HG03469 (cell line): ENCODE data around the gene LDLRAD4.
A peak's percentile ranks its signal among the peaks of the same experiment; 100 is the strongest.

Experiments
- ATAC-seq: cut with Tn5 transposase; IDR thresholded peaks from one replicate; pipeline ENCODE4 v1.9.1; 2021; ENCODE audit warnings: mild to moderate bottlenecking, moderate library complexity, moderate number of reproducible peaks; ENCODE audit not compliant: unreplicated experiment

The LDLRAD4 gene

DNA sequence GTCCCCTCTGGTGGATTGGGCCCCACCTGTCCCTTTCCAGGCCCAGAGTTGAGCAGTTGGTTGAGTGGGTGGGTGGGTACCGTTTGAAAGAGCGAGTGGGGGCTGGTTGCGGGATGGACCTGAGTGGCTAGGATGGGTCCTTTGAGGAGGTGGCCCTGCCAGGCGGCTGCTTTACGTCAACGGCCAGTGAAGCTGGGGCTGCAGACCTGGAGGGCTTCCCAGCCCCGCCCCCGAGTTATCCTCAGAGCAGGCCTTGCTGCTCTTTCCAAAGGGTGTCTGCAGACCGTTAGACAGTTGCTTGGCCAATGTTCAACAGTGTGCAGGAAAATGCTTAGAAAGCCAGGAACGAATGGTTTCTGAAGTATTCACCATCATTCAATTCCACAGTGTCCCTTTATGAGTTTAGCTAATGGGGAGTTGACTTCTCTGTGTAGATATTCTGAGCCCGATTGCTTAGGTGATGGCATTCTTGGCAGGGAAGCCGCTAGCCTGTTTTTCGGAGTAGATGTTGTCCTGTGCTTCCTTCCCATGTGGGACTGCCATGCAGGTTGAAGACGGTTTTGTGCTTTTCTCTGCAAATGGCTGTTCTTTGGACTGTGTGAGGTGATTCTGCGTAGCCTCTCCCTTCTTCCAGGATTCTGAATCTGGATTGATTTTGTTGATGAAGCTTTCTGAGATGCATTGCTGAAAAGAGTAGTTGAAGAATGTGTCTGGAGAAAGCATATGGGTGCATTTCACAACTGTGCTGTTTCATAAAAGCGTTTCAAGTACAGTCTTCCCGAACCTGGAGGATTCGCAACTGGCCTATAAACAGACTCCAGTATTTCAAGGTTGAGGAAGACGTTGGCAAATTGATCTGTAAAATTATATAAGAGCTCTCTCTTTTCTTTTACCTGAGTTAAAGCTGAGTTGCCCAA lies 45.8 kb downstream of the LDLRAD4 start:
- no peak for ATAC-seq

DNA sequence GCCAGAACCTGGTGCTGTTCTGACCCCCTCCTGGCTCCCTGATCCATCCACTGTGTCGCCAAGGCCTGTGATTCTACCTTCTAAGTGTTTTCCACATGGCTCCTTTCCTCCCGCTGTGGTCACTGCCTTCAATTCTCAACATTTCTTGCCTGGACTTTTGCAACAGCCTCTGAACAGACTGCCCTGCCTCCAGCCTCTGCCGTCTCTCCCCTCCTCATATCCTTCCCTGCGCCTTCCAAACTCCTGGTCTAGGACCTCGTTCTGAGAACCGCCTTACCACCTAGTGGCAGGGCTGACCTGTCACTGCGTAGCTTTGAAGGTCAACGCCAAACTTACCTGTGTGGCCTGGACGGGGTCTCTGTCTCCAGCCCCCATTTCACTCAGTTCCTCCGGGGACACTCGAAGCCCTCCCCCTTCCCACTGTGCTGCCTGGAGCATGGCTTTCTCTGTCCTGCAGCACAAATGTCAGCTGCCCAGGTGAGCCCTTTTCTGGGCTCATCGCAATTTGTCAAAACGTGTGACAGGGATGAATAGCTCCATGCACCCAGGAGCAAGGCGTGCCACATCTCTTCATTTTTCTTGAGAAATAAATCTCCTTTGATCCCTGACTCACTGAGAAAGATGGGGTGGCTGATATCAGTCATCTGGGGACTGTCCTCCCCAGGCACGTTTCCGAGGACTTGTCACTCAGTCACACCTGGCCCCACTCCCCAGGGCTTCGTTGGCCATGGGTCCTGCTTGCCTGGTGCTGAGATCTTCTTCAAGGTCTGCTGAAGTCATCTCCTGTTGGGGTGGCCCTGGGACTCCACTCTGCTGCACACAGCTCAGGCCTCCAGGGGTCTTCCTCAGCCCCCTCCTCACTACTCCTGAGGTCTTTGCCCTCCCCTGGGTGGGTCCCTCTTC lies 46.7 kb downstream of the LDLRAD4 start:
- ATAC-seq = no peak

DNA sequence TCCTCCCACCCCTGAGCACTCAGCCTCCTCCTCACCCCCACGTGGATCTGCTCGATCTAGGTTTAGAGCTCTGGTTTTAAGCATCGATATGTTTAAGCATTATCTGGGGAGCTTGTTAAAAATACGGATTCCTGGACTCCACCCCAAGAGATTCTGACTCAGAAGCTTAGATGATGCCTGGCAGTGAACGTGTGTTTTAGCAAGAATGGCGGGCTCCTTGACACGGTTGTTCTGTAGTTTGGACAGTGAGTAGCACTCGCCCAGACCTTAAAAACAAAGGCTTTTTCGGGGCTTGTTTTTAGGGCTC lies 47.3 kb downstream of the LDLRAD4 start:
- no peak for ATAC-seq

DNA sequence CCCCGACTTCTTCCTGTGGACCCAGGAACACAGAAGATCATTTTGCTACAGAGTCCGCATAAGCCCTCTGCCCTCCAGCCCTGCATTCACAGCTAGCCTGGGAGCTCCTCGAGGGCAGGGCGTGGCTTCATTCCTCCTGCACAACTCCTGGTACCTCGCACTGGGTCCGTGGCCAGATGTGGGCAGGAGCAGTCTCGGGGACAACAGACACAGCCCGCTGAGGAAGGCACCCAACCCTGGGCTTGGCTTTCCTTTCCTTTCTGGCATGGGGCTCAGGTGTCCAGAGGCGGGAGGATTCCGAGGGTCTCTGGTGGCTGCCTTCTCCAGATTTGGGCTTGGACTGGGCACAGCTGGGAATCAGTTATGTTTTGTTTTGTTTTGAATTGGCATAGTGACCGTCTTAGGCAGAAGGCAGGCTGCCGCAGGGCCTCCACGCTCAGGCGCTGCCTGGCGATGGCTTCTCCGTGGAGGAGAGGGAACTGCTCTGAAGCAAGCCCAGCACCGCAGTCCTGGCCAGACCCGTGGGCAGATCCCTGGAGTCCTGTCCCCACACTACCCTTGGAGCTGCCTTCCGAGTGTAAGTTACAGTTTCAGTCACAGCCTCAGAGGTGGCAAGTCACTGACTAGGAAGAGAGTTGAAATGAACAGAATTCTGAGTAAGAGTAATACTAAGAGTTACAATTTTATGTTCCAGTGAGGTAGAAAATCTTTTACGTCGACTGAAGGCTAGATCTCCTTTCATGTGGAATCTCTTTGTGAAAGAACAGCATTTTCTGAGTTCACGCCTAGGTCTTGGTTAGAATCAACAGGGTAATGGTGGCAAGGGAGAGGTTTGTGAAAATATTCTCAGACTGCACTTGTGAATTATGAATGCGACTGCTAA lies 47.9 kb downstream of the LDLRAD4 start:
- ATAC-seq = no peak

DNA sequence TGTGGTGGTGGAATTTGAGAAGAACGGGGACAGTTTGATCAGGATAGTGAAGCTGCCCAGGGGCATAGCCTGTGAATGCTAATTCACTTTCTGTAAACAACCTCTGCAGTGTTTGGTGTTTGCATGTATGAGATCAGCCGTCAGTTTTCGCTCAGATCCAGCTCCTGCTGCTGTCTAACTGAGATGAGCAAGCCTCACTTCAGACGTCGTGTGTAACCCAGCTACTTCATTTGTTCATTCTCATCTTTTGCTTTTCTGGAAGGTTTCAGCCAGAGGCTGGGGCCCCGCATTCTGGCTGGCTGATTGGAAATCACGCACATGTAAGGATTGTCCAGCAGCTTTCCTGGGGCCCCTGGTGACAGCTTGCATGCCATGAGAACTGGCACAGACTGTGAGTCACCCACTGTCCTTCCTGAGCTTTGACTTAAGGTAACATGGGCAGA lies 48.9 kb downstream of the LDLRAD4 start:
- ATAC-seq = no peak

DNA sequence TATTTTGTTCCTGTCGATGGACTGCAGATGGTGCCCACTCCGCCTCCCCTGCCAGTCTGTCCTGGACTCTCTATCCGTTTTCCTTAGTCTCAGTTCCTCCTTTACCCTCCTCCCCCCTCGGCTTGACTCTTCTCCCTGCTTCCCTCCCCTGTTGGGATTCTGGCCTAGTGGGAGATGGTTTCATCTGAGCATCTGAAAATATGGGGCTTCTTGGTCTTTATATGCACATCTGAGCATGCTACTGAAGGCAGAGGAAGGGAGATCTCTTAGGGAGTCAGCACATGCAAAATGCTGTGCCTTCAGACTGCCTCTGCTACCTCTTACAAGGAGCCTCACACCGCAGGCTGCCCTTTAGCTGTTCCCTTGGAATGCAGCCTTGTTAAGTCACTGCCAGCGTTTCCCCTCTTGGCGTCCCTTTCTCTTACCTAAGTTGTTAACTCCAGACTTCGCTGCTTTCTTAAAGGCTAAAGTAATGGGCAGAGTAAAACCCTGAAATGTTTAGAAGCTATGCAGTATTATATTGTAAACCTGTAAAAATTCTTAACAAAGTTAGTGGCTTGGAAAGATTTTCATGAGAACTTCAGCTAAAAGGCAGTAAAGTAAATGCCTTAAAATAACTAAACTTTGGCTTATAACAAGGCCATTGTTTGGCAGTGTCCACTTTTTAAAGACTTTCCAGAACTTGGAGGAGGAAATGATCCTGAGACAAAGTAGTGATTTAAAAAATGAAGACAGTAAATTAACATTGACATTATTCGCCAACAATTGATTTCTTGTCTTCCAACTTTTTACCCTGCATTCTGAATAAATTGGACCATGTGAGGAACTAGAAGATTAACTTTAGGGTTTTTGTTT lies 49.8 kb downstream of the LDLRAD4 start:
- no peak for ATAC-seq

DNA sequence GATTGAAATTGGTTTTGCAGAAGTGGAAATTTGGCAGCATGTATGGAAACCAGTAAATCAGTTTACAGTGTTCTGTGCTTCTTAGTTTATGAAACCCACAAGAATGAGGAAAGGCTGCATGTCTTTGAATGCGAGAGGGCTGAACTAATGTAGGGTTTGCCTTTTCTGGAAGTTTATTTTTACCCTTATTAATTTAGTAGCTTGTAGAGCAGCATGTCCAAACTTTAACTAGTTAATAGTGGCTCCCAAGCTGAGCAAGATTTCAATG lies 50.4 kb downstream of the LDLRAD4 start:
- ATAC-seq = no peak

DNA sequence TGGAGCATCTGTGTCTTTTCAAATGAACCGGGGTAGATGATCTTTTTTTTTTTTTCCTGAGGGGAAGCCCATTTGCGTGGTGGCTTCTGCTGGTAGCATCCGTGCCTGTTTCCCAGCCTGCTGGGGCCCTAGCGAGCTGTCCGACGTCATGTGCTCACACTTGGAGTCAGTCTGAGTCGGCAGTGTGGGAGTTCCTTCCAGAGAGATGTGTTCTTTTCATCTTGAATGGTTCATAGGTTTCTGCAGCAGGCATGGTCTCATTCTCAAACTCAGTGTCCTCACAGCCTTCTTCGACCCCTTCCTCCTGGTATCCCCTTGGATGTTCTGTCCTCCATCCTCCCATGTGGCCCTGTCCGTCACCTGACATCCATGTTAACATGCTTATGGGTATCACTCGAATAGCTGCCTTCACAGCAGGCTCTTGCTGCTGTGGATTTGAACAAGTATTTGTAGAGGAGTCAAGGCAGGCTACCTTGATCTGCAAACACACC lies 51.0 kb downstream of the LDLRAD4 start:
- no peak for ATAC-seq

DNA sequence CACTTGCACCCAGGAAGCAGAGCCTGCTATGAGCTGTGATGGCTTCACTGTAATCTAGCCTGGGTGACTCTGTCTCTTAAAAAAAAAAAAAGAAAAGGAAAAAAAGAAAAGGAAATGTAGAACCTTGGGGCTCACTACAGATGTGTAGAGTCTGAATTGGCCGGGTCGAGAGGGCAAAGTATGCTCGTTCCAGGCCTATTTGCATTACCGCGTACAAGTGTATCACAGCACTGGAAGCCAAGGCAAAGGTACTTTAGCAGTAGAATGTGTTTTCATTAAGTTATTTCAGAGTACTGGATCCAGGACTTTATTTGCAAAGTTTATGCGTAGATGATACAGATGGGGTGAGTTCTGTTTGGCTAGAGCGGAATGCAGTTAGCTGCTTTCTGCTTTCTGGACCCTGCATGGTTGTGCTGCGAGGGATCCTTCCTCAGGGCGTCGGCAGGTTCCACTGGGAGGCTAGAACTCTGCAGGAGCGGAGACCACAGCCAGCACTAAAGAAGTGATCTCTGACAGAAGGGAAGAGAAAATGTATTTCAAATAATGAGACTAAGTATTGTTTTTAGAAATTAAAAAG lies 51.8 kb downstream of the LDLRAD4 start:
- ATAC-seq = no peak

DNA sequence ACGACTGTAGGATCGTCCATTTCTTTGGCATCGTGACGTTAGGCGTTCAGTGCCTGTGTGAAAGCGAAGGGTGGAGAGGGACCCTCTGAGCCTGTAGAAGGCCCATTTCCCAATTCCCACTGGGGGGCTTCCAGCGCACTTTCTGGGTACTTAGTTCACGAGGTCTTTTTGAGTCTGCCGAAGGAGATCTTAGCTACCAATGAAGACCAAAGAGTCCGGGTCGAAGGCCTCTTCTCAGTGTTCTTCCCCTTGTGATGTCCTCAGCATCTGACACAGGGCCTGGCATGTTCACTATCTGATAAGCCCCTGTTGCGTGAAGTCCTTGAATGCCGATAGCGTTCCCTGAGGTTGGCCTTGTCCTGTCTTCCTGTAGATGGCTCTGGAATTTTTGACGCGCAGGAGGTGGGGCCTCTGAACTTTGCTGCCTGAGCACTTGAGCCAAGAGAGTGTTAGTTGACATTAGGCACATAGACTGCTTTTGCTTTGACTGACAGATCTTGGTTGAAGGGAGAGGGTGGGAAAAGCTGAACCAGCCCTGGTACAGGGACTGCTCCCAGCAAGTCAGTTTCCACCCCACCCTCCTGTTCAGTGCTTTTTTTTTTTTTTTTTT lies 52.8 kb downstream of the LDLRAD4 start:
- no peak for ATAC-seq

DNA sequence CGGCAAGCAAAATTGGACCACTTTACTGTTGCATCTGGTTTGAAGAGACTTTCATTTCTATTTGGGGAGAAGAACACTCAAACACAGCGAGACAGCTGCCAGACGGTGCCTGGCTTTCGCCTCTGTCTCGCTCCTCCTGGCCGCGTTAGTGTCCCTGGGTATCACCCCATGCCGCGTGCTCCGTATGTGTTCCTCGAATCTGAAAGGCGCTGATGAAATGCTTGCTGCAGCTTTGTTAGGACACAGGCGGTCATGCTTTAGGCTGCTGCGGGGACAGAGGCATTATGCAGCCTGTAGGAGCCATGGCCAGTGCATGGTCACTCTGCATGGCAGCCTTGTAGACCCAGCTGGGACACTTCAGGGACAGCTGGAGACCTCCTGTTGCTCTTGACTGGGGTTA lies 53.9 kb downstream of the LDLRAD4 start:
- no peak for ATAC-seq

DNA sequence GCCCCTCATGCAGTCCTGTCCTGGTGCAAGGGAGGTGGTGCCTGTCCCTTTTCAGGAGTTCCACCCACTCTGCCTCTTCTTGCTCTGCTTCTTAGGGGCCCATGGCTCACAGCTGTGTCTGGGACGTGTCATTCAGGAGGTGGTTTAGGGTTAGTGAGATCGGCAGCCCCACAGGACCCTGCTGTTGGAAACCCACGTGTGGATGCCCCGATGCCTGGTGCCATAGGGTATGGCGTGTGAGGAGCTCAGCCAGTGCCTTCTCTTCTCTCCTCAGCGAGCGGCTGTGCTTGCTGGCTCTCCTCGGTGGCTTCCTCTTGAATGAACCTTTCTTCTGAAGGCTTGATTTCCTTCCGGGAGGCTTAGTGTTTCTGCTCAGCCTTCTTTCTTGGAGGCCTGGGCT lies 55.2 kb downstream of the LDLRAD4 start:
- no peak for ATAC-seq

DNA sequence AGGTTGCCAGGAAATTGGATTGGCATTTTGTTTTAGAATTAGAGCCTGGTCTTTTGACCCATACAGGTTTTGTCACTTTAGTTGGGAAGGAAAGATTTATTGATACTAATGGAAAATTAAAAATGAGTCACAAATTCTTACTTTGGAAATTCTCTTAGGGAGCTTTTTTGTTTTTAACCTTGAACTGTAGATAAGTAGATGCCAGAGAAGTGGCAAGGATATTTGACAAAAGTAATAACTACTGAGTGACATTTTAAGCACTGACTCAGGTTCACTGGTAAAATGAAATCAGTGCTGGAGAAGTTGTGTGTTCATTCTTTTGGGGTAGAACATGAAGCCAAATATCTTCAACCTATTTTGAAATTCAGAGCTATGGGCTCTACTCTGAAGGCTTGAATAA lies 56.5 kb downstream of the LDLRAD4 start:
- ATAC-seq = no peak

DNA sequence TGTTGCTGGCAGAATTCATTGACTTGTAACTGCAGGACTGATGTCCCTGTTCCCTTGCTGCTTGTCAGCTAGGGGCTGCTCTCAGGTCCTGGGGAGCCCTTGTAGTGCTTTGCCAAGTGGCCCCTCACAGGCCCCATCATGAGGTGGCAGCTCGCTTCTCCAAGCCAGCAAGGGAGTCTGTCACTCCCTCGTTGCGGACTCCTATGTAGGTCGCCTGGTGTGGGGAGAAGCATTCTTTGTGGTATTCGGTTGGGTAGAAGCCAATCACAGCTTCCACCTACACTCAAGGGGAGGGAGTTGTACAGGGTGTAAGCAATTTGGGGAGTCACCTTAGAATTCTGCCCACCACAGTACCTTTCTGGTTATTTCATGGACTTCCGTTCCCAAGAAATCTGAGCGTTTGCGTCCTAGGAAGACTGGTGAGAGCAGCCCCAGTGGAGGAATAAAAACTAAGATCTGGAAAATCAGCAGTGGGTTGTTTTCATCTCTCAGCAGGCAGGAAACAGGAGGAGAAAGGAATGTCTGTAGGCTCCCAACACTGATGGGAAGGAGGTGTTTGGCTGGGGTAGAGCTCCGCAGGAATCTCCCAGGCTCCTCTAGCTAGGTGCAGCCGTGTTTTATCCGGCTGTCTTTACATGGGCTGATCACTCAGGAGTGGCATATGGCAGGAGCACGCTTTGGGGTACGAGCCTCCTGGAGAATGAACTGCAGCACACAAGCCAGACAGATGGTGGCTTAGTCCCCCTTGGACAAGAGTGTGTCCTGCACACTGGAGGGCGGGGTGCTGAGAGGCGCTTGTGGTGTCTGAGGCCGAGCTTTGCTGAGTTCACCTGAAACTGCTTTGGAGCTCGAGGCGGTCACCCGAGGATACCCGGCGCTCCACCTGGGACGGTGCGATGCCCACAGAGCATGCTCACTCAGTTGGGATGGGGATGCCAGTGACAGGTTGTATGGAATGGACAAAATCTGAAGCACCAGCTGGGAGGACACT lies 58.3 kb downstream of the LDLRAD4 start:
- no peak for ATAC-seq

DNA sequence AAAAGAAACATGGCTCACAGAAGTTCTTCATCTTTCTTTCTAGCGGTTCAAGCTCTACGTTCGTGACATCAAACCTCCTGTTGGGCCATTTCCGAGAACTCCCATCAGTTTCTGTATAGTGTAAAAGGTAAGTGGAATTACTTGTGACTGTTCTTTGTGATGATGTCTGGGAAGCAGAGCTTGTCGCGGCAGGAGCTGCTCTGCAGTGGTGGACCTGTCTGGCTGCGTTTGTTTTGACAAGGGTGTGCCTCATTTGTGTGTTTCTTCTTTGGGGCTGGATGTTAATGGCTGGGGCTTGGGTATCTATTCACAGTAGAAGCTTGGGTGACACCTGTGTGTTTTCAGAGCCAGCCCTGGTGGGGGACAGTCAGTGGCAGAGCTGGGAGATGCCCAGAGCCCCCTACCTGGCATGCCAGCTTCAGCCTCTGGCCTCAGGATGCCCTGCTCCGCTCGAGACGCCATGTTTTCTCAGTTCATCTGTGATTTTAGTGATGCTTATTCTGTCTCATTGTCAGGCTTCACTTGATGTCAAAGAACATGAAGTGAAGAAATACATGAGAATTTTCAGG lies 59.6 kb downstream of the LDLRAD4 start:
- no peak for ATAC-seq

DNA sequence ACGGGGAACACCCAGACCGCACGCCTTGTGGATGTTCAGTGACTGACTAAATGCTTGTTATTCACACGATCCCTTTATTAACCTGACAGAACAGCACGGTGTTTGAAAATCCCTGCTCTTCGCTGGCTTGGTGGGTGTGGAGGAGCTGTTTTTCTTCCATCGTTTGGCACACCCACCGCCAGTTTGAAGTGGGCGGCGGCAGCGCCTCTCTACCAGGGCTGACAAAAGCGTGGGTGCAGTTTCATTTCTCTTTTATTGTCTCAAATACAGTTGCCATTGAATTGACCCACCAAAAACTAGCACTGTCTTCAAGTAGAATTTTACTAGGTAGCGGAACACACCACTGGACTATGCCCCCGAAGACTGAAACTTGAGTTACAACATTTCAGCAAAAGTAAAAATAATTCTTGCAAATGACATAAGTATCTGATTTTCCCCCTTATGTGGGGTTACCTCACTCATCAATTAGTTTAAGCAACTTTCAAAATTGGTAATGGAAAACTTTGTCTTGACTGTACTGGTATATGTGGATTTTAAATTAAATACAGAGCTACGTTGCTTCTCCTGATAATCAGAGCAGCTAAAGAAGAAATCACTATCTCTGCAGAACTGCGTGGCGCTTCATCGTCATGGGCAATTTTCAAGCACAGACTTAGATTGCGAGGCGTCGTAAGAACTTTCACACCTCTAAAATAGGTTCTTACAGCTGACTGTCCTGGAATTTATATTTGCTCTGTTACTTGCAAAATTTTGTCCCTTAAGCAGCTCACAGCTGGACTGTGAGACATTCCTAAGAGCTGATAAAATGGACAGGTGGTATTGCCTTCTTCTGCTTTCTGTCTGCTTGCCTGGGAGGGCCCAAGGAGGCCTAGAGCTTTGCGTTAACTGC lies 60.9 kb downstream of the LDLRAD4 start:
- ATAC-seq = peak; percentile 79
